Aorta (tissue), 5 donors: Measurements from ENCODE around the gene COBLL1. TPM values are rescaled to one million over a fixed set of nuclear protein-coding genes. Genes with fewer than 3 reads are reported as not detected.
A peak's percentile ranks its signal among the peaks of the same experiment; 100 is the strongest.

Source experiments
- ATAC-seq: fragments of 200-7000 bp; cut with Tn5 transposase; one replicate; pipeline ENCODE4 v1.9.1; 2022; ENCODE audit warnings: moderate library complexity; ENCODE audit not compliant: low FRiP score
- DNase-seq, 2 donors: peaks; one replicate each; pipeline ENCODE4 v3.0.0-alpha.2; 2020
- H3K27ac ChIP-seq, 2 donors: one replicate each; pipeline ENCODE4 v1.5.1; 2013; ENCODE audit warnings: low read length in 2 of 2, mild to moderate bottlenecking in 2 of 2, moderate library complexity in 2 of 2, control low read depth in 1 of 2, inconsistent platforms in 1 of 2, low read depth in 1 of 2
- H3K27me3 ChIP-seq, 2 donors: one replicate each; pipeline ENCODE4 v1.6.1; 2013; ENCODE audit warnings: control low read depth in 1 of 2, low read length in 1 of 2, mild to moderate bottlenecking in 1 of 2, moderate library complexity in 1 of 2; ENCODE audit not compliant: insufficient read depth in 2 of 2, control insufficient read depth in 1 of 2
- H3K36me3 ChIP-seq, 2 donors: one replicate each; pipeline ENCODE4 v1.6.1; 2013; ENCODE audit warnings: control low read depth in 1 of 2, low read length in 1 of 2, mild to moderate bottlenecking in 1 of 2; ENCODE audit not compliant: insufficient read depth in 2 of 2, control insufficient read depth in 1 of 2
- H3K4me1 ChIP-seq, 2 donors: one replicate each; pipeline ENCODE4 v1.6.1; 2013; ENCODE audit warnings: low read length in 2 of 2, control low read depth in 1 of 2, mild to moderate bottlenecking in 1 of 2, moderate library complexity in 1 of 2; ENCODE audit not compliant: insufficient read depth in 2 of 2, control insufficient read depth in 1 of 2
- H3K4me3 ChIP-seq, 2 donors: one replicate each; pipeline ENCODE4 v1.5.1; 2013; ENCODE audit warnings: low read length in 2 of 2, control low read depth in 1 of 2, mild to moderate bottlenecking in 1 of 2
- H3K9me3 ChIP-seq: one replicate; pipeline ENCODE4 v1.6.1; 2013; ENCODE audit warnings: mild to moderate bottlenecking, low read length; ENCODE audit not compliant: control insufficient read depth
- WGBS, 2 donors: extraction: QIAGEN DNeasy Blood & Tissue Kit; methylation state at CpG; one replicate each; pipeline ENCODE4 v1.1.7; 2013; 5-methylcytosine and 5-hydroxymethylcytosine counted together
- intact Hi-C, 2 donors: fragments of 100-400 bp; cut with DNase I; formaldehyde crosslinking; loops; one replicate each; pipeline versions ENCODE4 v1.14.2 to v1.15.0; 2022
- polyA plus RNA-seq, 2 donors: library from polyadenylated mRNA; stranded (reverse); fragments of 200-250 nt; gene quantifications; one replicate each; pipeline ENCODE4 v1.2.3, GENCODE V29; 2013
- total RNA-seq, 2 donors: library from RNA; stranded (reverse); fragmentation: NEBNext Ultra II Directional; extraction: Animal tissue kit (Norgen Biotek cat#: 25700); gene quantifications; one replicate each; pipeline ENCODE4 v1.2.1, GENCODE V29; 2021
- donor health status: healthy with polysubstance abuse.
- donor health status: Bipolar disorder and iron deficiency.
- donor health status: DM: no; HTN: no; CAD: no.
- donor health status: DM: no; HTN: no; CAD: no.
- donor health status: DM: yes; HTN: yes; CAD: no.

Gene COBLL1
- total and polyA plus RNA-seq, 4 donors, result 20.2 to 101 (median 42.8) TPM

- no peaks in the 10 kb centered on the region for H3K9me3 ChIP-seq
- intact Hi-C loops, result loop anchor here (5.0 kb wide), 2 partner anchors 38 to 63 kb away; partner anchors contain the start of gene COBLL1 (in 1 of the 2)
- H3K36me3 ChIP-seq, result no peaks in the 10 kb centered on the region
- DNase-seq, result no peak
- H3K27ac ChIP-seq, result peak overlapping the region in 1 of 2 donors; percentile 32
- H3K4me1 ChIP-seq, result peaks cover 2 to 8% of the 10 kb centered on the region in 2 donors
- 86 to 94% methylated on average over 7 of the region's 7 CpGs for WGBS, 2 donors
- no peaks in the 10 kb centered on the region for H3K27me3 ChIP-seq
- no peak overlapping the region for H3K4me3 ChIP-seq
- ATAC-seq, result no peak
Measured at GRCh38 chr2:164779383-164780057, 62.1 kb downstream of the COBLL1 start.

- Histone ChIP-seq H3K4me1 (peaks cover 0 to 5% of the 10 kb centered on the region in 2 donors), H3K27me3 (no peaks in the 10 kb centered on the region), H3K9me3 (no peaks in the 10 kb centered on the region), H3K27ac (no peak overlapping the region), H3K4me3 (no peak overlapping the region), H3K36me3 (no peaks in the 10 kb centered on the region)
- ATAC-seq (no peak), DNase-seq (no peak)
- intact Hi-C loops, result no loop called here
- 95 to 96% methylated on average over 3 of the region's 3 CpGs for WGBS, 2 donors
Measured at GRCh38 chr2:164778723-164779122, 62.9 kb downstream of the COBLL1 start.

DNA sequence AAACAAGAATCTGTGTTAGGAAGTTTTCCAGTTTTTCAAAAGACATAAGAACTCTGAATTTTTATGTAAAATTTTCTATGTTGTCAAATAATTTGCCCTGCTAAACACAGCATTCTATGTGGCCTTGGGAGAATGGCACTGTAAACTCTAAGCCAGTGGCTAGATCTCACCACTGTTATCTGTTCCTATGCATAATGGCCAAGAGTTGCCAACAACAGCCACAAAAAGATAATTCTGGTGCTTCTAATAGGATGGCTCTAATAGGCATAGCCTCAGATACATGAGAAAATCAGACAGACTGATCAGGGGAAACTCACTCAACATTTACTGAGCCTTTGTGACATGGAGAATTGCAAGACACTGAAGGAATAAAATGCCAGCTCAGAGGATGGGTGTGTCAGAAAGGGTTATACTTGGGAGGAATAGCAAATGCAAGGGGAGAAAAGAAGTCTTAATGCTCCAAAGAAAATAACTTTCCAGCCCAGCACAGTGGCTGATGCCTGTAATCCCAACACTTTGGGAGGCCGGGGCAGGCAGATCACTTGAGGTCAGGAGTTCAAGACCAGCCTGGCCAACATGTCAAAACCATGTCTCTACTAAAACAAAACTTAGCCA is 63.7 kb downstream of the COBLL1 start:
- ATAC-seq (no peak), DNase-seq (no peak)
- Histone ChIP-seq H3K4me3 (no peak overlapping the region), H3K27me3 (no peaks in the 10 kb centered on the region), H3K27ac (no peak overlapping the region), H3K4me1 (peaks cover 0 to 4% of the 10 kb centered on the region in 2 donors), H3K9me3 (no peaks in the 10 kb centered on the region), H3K36me3 (no peaks in the 10 kb centered on the region)
- intact Hi-C loops, result no loop called here
- WGBS, 2 donors, result 0 to 9% methylated on average over 1 of the region's 1 CpG

- intact Hi-C loops, result no loop called here
- no peaks in the 10 kb centered on the region for H3K27me3 ChIP-seq
- no peaks in the 10 kb centered on the region for H3K36me3 ChIP-seq
- no peaks in the 10 kb centered on the region for H3K9me3 ChIP-seq
- H3K27ac ChIP-seq, result no peak overlapping the region
- no peak for ATAC-seq
- H3K4me1 ChIP-seq, result peaks cover 0 to 3% of the 10 kb centered on the region in 2 donors
- no peak for DNase-seq
- H3K4me3 ChIP-seq, result no peak overlapping the region
- whole genome bisulfite sequencing, 2 donors, result 87 to 89% methylated on average over 3 of the region's 3 CpGs
Measured at GRCh38 chr2:164773635-164774034, 68.0 kb downstream of the COBLL1 start.

DNA sequence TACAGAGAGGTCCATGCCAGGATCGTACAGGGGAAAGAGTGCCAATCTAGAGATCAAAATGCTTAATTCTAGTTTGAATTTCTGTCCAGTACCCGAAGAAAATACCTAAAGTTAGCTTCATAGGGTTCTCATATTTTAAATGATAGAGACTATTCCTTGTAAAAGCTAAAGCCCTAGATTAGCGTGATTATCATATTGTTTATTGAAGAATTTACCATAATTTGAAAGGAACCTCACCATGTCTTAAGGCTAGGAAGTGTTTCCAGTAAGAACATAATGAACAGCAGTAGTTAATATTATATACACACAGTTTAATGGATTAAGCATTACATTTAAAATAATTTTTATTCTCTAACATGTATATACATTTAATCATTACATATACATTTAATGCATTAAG is 68.5 kb downstream of the COBLL1 start:
- H3K27ac ChIP-seq, result no peak overlapping the region
- H3K36me3 ChIP-seq, result no peaks in the 10 kb centered on the region
- intact Hi-C loops, result no loop called here
- 93 to 94% methylated on average over 3 of the region's 3 CpGs for WGBS, 2 donors
- H3K27me3 ChIP-seq, result no peaks in the 10 kb centered on the region
- no peak overlapping the region for H3K4me3 ChIP-seq
- H3K9me3 ChIP-seq, result no peaks in the 10 kb centered on the region
- peaks cover 0 to 3% of the 10 kb centered on the region in 2 donors for H3K4me1 ChIP-seq
- DNase-seq (no peak), ATAC-seq (no peak)

DNA sequence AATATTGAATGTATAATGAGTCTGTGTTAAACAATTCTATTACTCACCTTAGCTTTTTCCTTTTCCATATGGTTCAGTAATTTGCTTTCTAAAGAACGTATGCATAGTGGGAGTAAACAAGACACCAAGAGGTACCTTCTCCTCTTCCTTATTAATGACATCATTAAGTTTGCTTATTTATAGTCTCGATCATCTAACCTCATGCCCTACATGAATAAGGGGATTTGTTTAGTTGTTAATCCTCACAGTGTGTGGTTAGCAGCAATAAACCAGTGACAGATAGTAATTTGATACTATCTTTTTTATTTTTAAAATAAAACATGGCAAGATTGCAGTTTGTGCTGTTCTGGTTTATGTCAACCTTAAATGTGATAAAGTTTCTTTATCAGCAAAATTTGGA is 69.7 kb downstream of the COBLL1 start:
- intact Hi-C loops, result no loop called here
- DNase-seq, result no peak
- no peak for ATAC-seq

DNA sequence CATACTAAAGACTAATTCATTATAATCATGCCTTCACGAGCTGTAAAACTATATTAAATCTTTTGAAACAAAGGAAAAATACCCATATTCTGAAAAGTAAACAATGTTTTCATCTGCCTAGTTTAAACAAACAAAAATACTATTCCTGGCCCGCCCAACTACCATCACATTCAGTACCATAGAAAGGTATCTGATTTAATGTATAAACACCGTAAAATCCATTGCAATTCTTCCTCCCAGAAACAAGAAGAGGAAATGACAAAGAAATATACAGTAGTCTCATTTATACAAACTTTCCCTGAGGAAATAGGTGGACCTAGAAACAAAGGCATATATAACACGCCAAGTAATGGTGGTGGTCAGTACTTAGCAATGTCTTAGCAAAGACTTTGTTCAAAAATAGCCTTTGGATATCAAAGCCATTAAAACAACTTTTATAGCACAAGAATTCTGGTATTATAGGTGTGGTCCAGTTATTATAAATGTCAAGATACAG is 71.2 kb downstream of the COBLL1 start:
- DNase-seq (no peak), ATAC-seq (no peak)
- WGBS, 2 donors, result 96 to 98% methylated on average over 4 of the region's 4 CpGs
- Histone ChIP-seq H3K4me1 (peaks cover 0 to 2% of the 10 kb centered on the region in 2 donors), H3K9me3 (no peaks in the 10 kb centered on the region), H3K36me3 (no peaks in the 10 kb centered on the region), H3K27me3 (no peaks in the 10 kb centered on the region), H3K4me3 (no peak overlapping the region), H3K27ac (no peak overlapping the region)
- intact Hi-C loops, result no loop called here

More for the DNA sequence above, 69.7 kb downstream of the COBLL1 start:
- no peak overlapping the region for H3K27ac ChIP-seq
- no peaks in the 10 kb centered on the region for H3K36me3 ChIP-seq
- 84 to 93% methylated on average over 2 of the region's 2 CpGs for WGBS, 2 donors
- H3K4me3 ChIP-seq, result no peak overlapping the region
- H3K9me3 ChIP-seq, result no peaks in the 10 kb centered on the region
- no peaks in the 10 kb centered on the region for H3K27me3 ChIP-seq
- H3K4me1 ChIP-seq, result no peaks in the 10 kb centered on the region

GRCh38 chr2:164766954-164767320 is 74.7 kb downstream of the COBLL1 start:
- H3K9me3 ChIP-seq, result no peaks in the 10 kb centered on the region
- H3K36me3 ChIP-seq, result no peaks in the 10 kb centered on the region
- WGBS, 2 donors, result 90 to 96% methylated on average over 3 of the region's 3 CpGs
- no peaks in the 10 kb centered on the region for H3K27me3 ChIP-seq
- intact Hi-C loops, result no loop called here
- no peak overlapping the region for H3K4me3 ChIP-seq
- peaks cover 2 to 3% of the 10 kb centered on the region in 2 donors for H3K4me1 ChIP-seq
- ATAC-seq (no peak), DNase-seq (no peak)
- no peak overlapping the region for H3K27ac ChIP-seq
